K562 (cell line): Measurements from ENCODE around the gene NISCH.

Experiments used
- HNRNPLL ChIP-seq: fragments of 200-400 bp; formaldehyde crosslinking; IDR thresholded peaks from 2 replicates; pipeline ENCODE4 v1.6.1; 2017; ENCODE audit warnings: low read length, low read depth, mild to moderate bottlenecking; ENCODE audit not compliant: poor library complexity, severe bottlenecking
- ILK ChIP-seq: fragments of 450-650 bp; IDR thresholded peaks from 2 replicates; pipeline ENCODE4 v1.6.1; 2016; ENCODE audit warnings: missing genetic modification characterization, low read depth, mild to moderate bottlenecking, missing compliant biosample characterization, moderate library complexity, borderline replicate concordance
- RAD21 ChIP-seq, 2 experiments: fragments of 250-450 bp in 1 of 2; fragments of 450-650 bp in 1 of 2; sonication (Bioruptor Pico) in 1 of 2; formaldehyde crosslinking in 1 of 2; IDR thresholded peaks in 1 of 2; conservative IDR thresholded peaks in 1 of 2; 2 replicates each; pipeline versions ENCODE4 v1.4.0 to v1.8.0; 2020 to 2022; ENCODE audit warnings: mild to moderate bottlenecking in 2 of 2, moderate library complexity in 1 of 2
- RCOR1 ChIP-seq, 2 experiments: IDR thresholded peaks; 2 replicates each; pipeline ENCODE4 v1.6.1; 2012; ENCODE audit warnings: low read depth in 2 of 2, low read length in 2 of 2, borderline replicate concordance in 1 of 2, improper control_type of control experiment in 1 of 2
- SNRNP70 ChIP-seq: fragments of 200-400 bp; formaldehyde crosslinking; optimal IDR thresholded peaks from 2 replicates; pipeline ENCODE3; 2017; ENCODE audit warnings: low read depth, low read length
- TF ChIP-seq, protein P1 (sequence below): fragments of 250-450 bp; sonication (Bioruptor Pico); IDR thresholded peaks from 2 replicates; pipeline ENCODE4 v1.5.0; 2021; ENCODE audit warnings: mild to moderate bottlenecking, moderate library complexity
- TF ChIP-seq, protein P2 (sequence below): fragments of 250-450 bp; sonication (Bioruptor Pico); IDR thresholded peaks from 2 replicates; pipeline ENCODE4 v1.5.0; 2022; ENCODE audit warnings: mild to moderate bottlenecking
- TF ChIP-seq, protein P3 (sequence below): fragments of 450-650 bp; IDR thresholded peaks from 2 replicates; pipeline ENCODE4 v1.6.1; 2016; ENCODE audit warnings: low read depth

DNA sequence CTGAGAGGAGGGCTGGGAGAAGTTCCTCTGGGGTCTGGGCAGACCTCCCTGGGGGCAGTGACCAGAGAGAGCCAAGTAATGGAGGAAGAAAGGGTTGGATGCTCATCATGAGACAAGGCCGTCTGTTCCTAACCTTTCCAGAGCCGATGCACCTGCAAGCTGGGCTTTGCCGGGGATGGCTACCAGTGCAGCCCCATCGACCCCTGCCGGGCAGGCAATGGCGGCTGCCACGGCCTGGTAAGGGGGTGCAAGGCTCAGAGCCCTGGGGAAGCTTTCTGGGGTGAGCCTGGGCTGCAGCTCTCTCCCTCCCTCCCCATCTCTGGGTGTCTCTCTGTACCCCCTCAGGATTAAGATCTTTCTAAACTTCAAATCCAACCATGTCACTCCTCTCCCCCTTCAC lies 56.1 kb downstream of the NISCH start:
- TF ChIP-seq, protein P1, sequence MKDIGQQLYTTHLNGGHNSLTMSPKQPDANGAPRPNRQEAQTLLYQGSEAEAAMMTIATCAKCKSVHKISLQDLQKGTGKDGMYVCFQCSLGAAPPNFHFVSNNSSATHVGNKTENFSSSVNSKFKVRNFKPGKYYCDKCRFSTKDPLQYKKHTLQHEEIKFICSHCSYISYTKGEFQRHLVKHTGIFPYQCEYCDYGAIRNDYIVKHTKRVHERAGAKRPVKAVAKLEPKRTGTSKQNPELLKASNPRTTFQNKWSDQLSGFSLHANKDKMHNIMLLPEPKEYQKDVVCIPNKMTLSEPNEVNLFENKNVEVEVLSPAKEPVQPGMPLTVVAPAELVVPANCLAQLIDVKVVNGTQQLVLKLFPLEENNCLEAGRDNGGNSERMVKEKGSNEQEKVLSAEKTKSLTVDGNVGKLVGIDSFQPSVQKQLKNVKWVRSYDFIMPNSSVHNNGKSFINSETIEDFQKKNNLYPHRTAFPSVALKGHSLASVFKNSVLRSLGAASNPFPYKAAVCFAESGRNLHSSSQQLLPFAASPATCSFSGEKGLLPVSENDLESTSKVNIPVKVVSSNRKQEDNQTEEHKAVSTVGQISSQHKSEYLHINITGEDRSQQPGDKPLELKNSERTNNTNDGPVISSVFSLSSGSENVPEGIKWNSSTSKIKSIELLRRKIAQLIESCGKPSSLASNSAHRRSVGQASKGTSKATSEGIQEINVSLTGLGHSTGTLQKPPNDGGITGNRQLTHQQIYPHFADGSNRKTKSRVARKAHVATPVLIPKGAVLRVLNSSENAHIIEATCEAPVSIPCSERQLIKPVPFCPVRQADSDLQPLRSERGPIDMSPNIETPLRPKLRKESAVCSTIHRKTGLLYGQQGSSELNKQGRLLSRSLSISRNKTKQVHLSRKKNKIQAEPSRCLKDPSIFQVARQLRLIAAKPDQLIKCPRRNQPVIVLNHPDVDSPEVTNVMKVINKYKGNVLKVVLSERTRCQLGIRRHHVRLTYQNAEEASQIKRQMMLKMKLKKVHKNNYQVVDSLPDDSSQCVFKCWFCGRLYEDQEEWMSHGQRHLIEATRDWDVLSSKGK (CRISPR knock-in tag) = no peak
- TF ChIP-seq, protein P2, sequence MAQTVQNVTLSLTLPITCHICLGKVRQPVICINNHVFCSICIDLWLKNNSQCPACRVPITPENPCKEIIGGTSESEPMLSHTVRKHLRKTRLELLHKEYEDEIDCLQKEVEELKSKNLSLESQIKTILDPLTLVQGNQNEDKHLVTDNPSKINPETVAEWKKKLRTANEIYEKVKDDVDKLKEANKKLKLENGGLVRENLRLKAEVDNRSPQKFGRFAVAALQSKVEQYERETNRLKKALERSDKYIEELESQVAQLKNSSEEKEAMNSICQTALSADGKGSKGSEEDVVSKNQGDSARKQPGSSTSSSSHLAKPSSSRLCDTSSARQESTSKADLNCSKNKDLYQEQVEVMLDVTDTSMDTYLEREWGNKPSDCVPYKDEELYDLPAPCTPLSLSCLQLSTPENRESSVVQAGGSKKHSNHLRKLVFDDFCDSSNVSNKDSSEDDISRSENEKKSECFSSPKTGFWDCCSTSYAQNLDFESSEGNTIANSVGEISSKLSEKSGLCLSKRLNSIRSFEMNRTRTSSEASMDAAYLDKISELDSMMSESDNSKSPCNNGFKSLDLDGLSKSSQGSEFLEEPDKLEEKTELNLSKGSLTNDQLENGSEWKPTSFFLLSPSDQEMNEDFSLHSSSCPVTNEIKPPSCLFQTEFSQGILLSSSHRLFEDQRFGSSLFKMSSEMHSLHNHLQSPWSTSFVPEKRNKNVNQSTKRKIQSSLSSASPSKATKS (CRISPR knock-in tag) = no peak
- TF ChIP-seq SNRNP70 = no peak
- TF ChIP-seq HNRNPLL = no peak
- no peak for TF ChIP-seq ILK (tag)
- no peak for TF ChIP-seq RAD21 (CRISPR knock-in tag; conservative IDR thresholded peaks at IDR 0.05 in 1 of 2, IDR thresholded peaks at IDR 0.05 in 1 of 2)
- TF ChIP-seq, protein P3, sequence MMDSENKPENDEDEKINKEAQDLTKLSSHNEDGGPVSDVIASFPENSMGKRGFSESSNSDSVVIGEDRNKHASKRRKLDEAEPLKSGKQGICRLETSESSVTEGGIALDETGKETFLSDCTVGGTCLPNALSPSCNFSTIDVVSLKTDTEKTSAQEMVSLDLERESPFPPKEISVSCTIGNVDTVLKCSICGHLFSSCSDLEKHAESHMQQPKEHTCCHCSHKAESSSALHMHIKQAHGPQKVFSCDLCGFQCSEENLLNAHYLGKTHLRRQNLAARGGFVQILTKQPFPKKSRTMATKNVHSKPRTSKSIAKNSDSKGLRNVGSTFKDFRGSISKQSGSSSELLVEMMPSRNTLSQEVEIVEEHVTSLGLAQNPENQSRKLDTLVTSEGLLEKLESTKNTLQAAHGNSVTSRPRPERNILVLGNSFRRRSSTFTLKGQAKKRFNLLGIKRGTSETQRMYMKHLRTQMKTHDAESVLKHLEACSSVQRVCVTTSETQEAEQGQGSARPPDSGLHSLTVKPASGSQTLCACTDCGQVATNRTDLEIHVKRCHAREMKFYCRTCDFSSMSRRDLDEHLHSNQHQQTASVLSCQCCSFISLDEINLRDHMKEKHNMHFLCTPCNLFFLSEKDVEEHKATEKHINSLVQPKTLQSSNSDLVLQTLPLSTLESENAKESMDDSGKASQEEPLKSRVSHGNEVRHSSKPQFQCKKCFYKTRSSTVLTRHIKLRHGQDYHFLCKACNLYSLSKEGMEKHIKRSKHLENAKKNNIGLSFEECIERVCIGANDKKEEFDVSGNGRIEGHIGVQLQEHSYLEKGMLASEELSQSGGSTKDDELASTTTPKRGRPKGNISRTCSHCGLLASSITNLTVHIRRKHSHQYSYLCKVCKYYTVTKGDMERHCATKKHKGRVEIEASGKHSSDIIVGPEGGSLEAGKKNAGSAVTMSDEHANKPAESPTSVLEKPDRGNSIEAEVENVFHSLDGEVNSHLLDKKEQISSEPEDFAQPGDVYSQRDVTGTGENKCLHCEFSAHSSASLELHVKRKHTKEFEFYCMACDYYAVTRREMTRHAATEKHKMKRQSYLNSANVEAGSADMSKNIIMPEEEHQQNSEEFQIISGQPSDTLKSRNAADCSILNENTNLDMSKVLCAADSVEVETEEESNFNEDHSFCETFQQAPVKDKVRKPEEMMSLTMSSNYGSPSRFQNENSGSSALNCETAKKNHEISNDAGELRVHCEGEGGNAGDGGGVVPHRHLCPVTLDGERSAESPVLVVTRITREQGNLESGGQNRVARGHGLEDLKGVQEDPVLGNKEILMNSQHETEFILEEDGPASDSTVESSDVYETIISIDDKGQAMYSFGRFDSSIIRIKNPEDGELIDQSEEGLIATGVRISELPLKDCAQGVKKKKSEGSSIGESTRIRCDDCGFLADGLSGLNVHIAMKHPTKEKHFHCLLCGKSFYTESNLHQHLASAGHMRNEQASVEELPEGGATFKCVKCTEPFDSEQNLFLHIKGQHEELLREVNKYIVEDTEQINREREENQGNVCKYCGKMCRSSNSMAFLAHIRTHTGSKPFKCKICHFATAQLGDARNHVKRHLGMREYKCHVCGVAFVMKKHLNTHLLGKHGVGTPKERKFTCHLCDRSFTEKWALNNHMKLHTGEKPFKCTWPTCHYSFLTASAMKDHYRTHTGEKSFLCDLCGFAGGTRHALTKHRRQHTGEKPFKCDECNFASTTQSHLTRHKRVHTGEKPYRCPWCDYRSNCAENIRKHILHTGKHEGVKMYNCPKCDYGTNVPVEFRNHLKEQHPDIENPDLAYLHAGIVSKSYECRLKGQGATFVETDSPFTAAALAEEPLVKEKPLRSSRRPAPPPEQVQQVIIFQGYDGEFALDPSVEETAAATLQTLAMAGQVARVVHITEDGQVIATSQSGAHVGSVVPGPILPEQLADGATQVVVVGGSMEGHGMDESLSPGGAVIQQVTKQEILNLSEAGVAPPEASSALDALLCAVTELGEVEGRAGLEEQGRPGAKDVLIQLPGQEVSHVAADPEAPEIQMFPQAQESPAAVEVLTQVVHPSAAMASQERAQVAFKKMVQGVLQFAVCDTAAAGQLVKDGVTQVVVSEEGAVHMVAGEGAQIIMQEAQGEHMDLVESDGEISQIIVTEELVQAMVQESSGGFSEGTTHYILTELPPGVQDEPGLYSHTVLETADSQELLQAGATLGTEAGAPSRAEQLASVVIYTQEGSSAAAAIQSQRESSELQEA = no peak
- no peak for TF ChIP-seq RCOR1 (IDR thresholded peaks at IDR 0.05; ENCODE audit: borderline replicate concordance in 1 of 2, low read depth in 2 of 2, low read length in 2 of 2)
